Measurements from ENCODE around the gene SIX1.

DNA sequence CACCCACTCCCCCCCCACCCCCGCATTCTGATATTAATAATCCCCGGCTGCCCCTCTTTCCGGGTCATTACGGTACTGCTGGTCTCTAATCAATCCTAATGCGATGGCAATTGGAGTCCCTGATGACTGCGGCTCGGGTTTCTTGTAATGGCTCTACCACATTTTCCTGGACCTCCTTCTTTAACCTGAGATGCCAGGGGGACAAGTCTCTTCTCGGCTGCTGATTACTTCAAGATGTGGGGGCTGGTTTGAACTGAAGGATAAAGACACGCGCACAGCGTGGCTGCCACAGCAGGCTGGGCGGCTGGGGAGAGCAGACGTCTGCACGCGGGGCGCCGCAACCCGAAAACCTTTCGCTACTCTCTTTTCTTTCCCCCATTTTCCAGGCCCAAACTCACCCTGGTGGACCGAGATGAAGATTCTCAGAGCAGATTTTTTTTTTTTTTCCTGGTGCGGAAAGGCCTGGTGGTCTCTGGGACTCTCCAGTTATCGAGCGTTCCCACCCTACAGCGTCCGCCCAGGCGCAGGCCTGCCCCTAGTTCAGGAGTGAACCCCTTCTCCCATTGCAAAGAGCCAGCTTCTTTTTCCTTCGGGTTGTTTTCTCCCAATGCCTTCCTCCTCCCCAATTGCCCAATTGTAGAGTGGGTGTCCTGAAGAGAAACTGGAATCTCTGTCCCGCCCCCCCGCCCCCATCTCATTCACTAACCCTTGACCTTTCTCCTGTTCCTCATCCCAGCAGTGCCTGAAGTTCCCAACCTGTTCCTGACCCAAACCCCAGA is 6.0 kb upstream of the SIX1 start:
- TF ChIP-seq GLIS3 (CRISPR knock-in tag; IDR thresholded peaks at IDR 0.05) (no peak), ARNTL (CRISPR knock-in tag; IDR thresholded peaks at IDR 0.05; ENCODE audit: borderline replicate concordance, low read depth) (no peak), ZNF70 (CRISPR knock-in tag; IDR thresholded peaks at IDR 0.05) (no peak), CSDC2 (CRISPR knock-in tag; IDR thresholded peaks at IDR 0.05) (no peak), ESRRG (CRISPR knock-in tag; IDR thresholded peaks at IDR 0.05) (no peak), TOX (CRISPR knock-in tag; IDR thresholded peaks at IDR 0.05; ENCODE audit: borderline replicate concordance) (no peak), ZFP30 (CRISPR knock-in tag; IDR thresholded peaks at IDR 0.05) (no peak), PPARA (CRISPR knock-in tag; IDR thresholded peaks at IDR 0.05; ENCODE audit: borderline replicate concordance) (no peak)
- TF ChIP-seq, protein P1, sequence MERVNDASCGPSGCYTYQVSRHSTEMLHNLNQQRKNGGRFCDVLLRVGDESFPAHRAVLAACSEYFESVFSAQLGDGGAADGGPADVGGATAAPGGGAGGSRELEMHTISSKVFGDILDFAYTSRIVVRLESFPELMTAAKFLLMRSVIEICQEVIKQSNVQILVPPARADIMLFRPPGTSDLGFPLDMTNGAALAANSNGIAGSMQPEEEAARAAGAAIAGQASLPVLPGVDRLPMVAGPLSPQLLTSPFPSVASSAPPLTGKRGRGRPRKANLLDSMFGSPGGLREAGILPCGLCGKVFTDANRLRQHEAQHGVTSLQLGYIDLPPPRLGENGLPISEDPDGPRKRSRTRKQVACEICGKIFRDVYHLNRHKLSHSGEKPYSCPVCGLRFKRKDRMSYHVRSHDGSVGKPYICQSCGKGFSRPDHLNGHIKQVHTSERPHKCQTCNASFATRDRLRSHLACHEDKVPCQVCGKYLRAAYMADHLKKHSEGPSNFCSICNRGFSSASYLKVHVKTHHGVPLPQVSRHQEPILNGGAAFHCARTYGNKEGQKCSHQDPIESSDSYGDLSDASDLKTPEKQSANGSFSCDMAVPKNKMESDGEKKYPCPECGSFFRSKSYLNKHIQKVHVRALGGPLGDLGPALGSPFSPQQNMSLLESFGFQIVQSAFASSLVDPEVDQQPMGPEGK (CRISPR knock-in tag; IDR thresholded peaks at IDR 0.05; ENCODE audit: borderline replicate concordance), result no peak
- TF ChIP-seq, protein P2, sequence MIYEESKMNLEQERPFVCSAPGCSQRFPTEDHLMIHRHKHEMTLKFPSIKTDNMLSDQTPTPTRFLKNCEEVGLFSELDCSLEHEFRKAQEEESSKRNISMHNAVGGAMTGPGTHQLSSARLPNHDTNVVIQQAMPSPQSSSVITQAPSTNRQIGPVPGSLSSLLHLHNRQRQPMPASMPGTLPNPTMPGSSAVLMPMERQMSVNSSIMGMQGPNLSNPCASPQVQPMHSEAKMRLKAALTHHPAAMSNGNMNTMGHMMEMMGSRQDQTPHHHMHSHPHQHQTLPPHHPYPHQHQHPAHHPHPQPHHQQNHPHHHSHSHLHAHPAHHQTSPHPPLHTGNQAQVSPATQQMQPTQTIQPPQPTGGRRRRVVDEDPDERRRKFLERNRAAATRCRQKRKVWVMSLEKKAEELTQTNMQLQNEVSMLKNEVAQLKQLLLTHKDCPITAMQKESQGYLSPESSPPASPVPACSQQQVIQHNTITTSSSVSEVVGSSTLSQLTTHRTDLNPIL (CRISPR knock-in tag; IDR thresholded peaks at IDR 0.05; ENCODE audit: low read depth), result no peak

Data from SK-N-SH treated with all-trans-retinoic acid at 6 μM for 48 hours (cell line).